Endothelial cell of umbilical vein (primary cell): ENCODE measurements around the gene ATP8A2.

Experiments used
- JUN ChIP-seq: IDR thresholded peaks from 2 replicates; pipeline ENCODE4 v1.6.1; 2011; ENCODE audit warnings: borderline replicate concordance, low read depth; ENCODE audit not compliant: insufficient read length, insufficient read depth
- TF ChIP-seq, protein P1 (sequence below), 2 donors: IDR thresholded peaks; 1 replicate in 1 of 2; 2 replicates in 1 of 2; pipeline ENCODE4 v1.5.1; 2011; ENCODE audit warnings: low read length in 2 of 2, mild to moderate bottlenecking in 2 of 2, moderate library complexity in 2 of 2, control low read depth in 1 of 2, inconsistent platforms in 1 of 2, low read depth in 1 of 2; ENCODE audit not compliant: insufficient read depth in 1 of 2; ENCODE audit errors: extremely low read depth in 1 of 2
- TF ChIP-seq, protein P2 (sequence below): IDR thresholded peaks from 2 replicates; pipeline ENCODE4 v1.6.1; 2011; ENCODE audit not compliant: insufficient read depth, insufficient read length

DNA sequence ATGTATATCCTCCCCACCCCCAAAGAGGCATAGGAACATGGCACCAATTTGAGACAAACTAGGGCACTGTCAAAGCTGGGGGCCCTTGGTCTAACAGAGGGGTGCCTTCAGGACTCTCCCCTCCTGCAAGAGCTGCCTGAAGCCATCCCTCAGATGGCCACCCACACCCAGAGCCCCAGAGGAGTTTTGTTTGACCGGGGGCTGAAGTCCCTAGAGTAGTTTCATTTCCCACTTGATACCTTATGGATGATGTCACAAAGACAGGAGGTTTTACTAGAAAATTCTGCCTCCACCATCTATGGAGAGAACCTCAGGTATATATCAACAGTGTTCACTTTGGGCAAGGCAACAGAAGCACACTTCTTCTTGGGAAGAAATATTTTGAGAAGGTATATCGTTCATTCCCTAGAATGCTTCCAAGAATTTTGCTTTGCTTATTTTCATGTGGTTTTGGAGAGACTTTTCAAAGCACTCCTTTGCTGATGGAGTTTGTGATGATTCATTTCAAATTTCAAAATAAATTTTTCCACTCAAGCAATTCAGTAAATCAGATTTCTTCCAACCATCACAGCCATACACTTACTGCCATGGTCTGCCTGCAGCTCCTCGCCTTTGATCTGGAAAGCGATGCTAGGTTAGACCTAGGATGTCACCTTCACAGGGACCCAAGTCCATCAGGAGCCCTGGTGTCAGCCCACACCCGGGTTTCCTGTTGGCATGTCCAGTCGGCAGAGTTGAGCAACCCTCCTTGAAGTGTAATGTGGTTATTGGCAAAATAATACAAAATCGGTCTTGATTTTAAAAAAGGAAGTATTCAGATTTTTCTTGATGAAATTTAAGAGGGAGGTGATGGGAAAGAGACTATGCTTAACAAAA, 473.0 kb downstream of the ATP8A2 start:
- TF ChIP-seq, protein P1, sequence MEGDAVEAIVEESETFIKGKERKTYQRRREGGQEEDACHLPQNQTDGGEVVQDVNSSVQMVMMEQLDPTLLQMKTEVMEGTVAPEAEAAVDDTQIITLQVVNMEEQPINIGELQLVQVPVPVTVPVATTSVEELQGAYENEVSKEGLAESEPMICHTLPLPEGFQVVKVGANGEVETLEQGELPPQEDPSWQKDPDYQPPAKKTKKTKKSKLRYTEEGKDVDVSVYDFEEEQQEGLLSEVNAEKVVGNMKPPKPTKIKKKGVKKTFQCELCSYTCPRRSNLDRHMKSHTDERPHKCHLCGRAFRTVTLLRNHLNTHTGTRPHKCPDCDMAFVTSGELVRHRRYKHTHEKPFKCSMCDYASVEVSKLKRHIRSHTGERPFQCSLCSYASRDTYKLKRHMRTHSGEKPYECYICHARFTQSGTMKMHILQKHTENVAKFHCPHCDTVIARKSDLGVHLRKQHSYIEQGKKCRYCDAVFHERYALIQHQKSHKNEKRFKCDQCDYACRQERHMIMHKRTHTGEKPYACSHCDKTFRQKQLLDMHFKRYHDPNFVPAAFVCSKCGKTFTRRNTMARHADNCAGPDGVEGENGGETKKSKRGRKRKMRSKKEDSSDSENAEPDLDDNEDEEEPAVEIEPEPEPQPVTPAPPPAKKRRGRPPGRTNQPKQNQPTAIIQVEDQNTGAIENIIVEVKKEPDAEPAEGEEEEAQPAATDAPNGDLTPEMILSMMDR (IDR thresholded peaks at IDR 0.05; ENCODE audit: extremely low read depth in 1 of 2, insufficient read depth in 1 of 2, low read depth in 1 of 2, low read length in 2 of 2) = no peak
- no peak for TF ChIP-seq JUN
- TF ChIP-seq, protein P2, sequence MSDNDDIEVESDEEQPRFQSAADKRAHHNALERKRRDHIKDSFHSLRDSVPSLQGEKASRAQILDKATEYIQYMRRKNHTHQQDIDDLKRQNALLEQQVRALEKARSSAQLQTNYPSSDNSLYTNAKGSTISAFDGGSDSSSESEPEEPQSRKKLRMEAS = no peak
